Panc1 (cell line): ENCODE measurements around the gene IRX4. TPM values are rescaled to one million over a fixed set of nuclear protein-coding genes. Genes with fewer than 3 reads are reported as not detected.

Experiments
- ATAC-seq: fragments of 200-7000 bp; cut with Tn5 transposase; 2 replicates; pipeline ENCODE4 v1.9.1; 2020; ENCODE audit warnings: mild to moderate bottlenecking, moderate library complexity
- BruUV-seq: library from RNA; stranded (reverse); fragments of 400-500 nt; replicated peaks from 2 replicates; lab custom pipeline; 2021; lab: Mats Ljungman, UMichigan
- CTCF ChIA-PET: fragments of 300-600 bp; sonication (Branson Sonifier 250); formaldehyde crosslinking; loops from one replicate; lab custom pipeline; 2022; ENCODE audit warnings: antibody characterized with exemption; lab: Charles Lee
- POLR2A ChIA-PET: fragments of 300-600 bp; sonication (Branson Sonifier 250); formaldehyde crosslinking; loops from one replicate; lab custom pipeline; 2022; ENCODE audit warnings: antibody characterized with exemption; lab: Charles Lee
- DNase-seq: peaks from one replicate; pipeline ENCODE4 v3.0.0-alpha.2; 2010; ENCODE audit warnings: low read depth, low spot score
- H3K27ac ChIP-seq: 2 replicates; pipeline ENCODE4 v1.5.1; 2011; ENCODE audit warnings: mild to moderate bottlenecking, low read length, inconsistent platforms
- H3K27me3 ChIP-seq: fragments of 200-500 bp; sonication (Bioruptor generic); 2 replicates; pipeline ENCODE4 v1.6.0; 2014; ENCODE audit warnings: low read length, inconsistent platforms; ENCODE audit not compliant: control insufficient read depth, insufficient read depth
- H3K36me3 ChIP-seq: fragments of 200-500 bp; sonication (Bioruptor generic); 2 replicates; pipeline ENCODE4 v1.5.1; 2014; ENCODE audit warnings: inconsistent platforms, mild to moderate bottlenecking, low read length, moderate library complexity; ENCODE audit not compliant: control insufficient read depth, insufficient read depth
- H3K4me1 ChIP-seq: 2 replicates; pipeline ENCODE4 v1.5.1; 2011; ENCODE audit warnings: inconsistent platforms, mild to moderate bottlenecking, low read length, moderate library complexity; ENCODE audit not compliant: control insufficient read depth, insufficient read depth
- H3K4me3 ChIP-seq, 2 experiments: 2 replicates each; pipeline ENCODE4 v1.5.1; 2011 to 2012; ENCODE audit warnings: low read depth in 2 of 2, low read length in 2 of 2, mild to moderate bottlenecking in 2 of 2, inconsistent platforms in 1 of 2, moderate library complexity in 1 of 2
- H3K9me3 ChIP-seq: fragments of 200-500 bp; sonication (Bioruptor generic); 2 replicates; pipeline ENCODE4 v1.5.1; 2014; ENCODE audit warnings: low read depth, mild to moderate bottlenecking, inconsistent platforms, low read length, moderate library complexity; ENCODE audit not compliant: control insufficient read depth, insufficient read depth
- CTCF ChIP-seq: fragments of 450-650 bp; IDR thresholded peaks from 2 replicates; pipeline ENCODE4 v1.5.1; 2017; ENCODE audit warnings: mild to moderate bottlenecking
- POLR2AphosphoS5 ChIP-seq: IDR thresholded peaks from 2 replicates; pipeline ENCODE4 v1.6.1; 2012; ENCODE audit warnings: mild to moderate bottlenecking, low read depth, low read length, moderate library complexity
- REST ChIP-seq, 2 experiments: IDR thresholded peaks; 2 replicates each; pipeline ENCODE4 v1.6.1; 2011 to 2012; ENCODE audit warnings: low read depth in 2 of 2, control low read depth in 1 of 2, low read length in 1 of 2, mild to moderate bottlenecking in 1 of 2, moderate library complexity in 1 of 2; ENCODE audit not compliant: insufficient read depth in 1 of 2
- SIN3A ChIP-seq: IDR thresholded peaks from 2 replicates; pipeline ENCODE4 v1.6.1; 2012; ENCODE audit warnings: low read depth, mild to moderate bottlenecking, low read length, moderate library complexity, borderline replicate concordance; ENCODE audit not compliant: insufficient read depth
- TCF7L2 ChIP-seq: IDR thresholded peaks from 2 replicates; pipeline ENCODE4 v1.6.1; 2011; ENCODE audit warnings: mild to moderate bottlenecking, low read depth, low read length, inconsistent platforms
- in situ Hi-C: cut with HindIII; loops from 2 replicates; pipeline ENCODE4 v1.10.0; 2016; ENCODE audit warnings: low sequenced_read_pairs, low pct_unique_long_range_greater_than_20kb
- intact Hi-C: fragments of 100-400 bp; cut with micrococcal nuclease; formaldehyde crosslinking; loops from one replicate; pipeline ENCODE4 v1.10.0; 2022; ENCODE audit not compliant: unreplicated experiment
- total RNA-seq: library from RNA; stranded (reverse); gene quantifications from one replicate; pipeline ENCODE4 v1.2.1, GENCODE V29; 2021; ENCODE audit not compliant: unreplicated experiment

The IRX4 gene
- total RNA-seq, 1 experiment from 2014 or later: 0.18 TPM

GRCh38 chr5:1858436-1858835 lies 24.3 kb downstream of the IRX4 start:
- ChIA-PET CTCF (no interaction called here), POLR2A (no interaction called here)
- H3K9me3 ChIP-seq: no peaks in the 10 kb centered on the region
- intact Hi-C loops (no loop called here), in situ Hi-C loops (no loop called here)
- H3K27me3 ChIP-seq: no peaks in the 10 kb centered on the region; the same call in 1 of the 2 replicates
- no peaks in the 10 kb centered on the region for H3K36me3 ChIP-seq
- H3K4me1 ChIP-seq: no peaks in the 10 kb centered on the region
- no TSS peak for BruUV-seq
- H3K4me3 ChIP-seq: no peak overlapping the region
- TF ChIP-seq TCF7L2: no peak
- no peak overlapping the region for H3K27ac ChIP-seq
- ATAC-seq (no peak), DNase-seq (no peak)

GRCh38 chr5:1857256-1857600 lies 25.5 kb downstream of the IRX4 start:
- POLR2A ChIA-PET: no interaction called here
- BruUV-seq: no TSS peak
- in situ Hi-C loops (no loop called here), intact Hi-C loops (no loop called here)
- Histone ChIP-seq H3K27me3 (no peaks in the 10 kb centered on the region; the same call in 1 of the 2 replicates), H3K4me1 (no peaks in the 10 kb centered on the region), H3K36me3 (no peaks in the 10 kb centered on the region), H3K9me3 (no peaks in the 10 kb centered on the region), H3K27ac (no peak overlapping the region), H3K4me3 (no peak overlapping the region)
- DNase-seq (no peak), ATAC-seq (no peak)
- no peak for TF ChIP-seq REST (IDR thresholded peaks at IDR 0.05; ENCODE audit: insufficient read depth in 1 of 2, low read depth in 2 of 2, low read length in 1 of 2)
- no peak for TF ChIP-seq TCF7L2
- no peak for TF ChIP-seq CTCF
- TF ChIP-seq POLR2AphosphoS5: no peak
- no peak for TF ChIP-seq SIN3A
- CTCF ChIA-PET: no interaction called here

- BruUV-seq: no TSS peak
- Histone ChIP-seq H3K36me3 (no peaks in the 10 kb centered on the region), H3K9me3 (no peaks in the 10 kb centered on the region), H3K27me3 (no peaks in the 10 kb centered on the region; the same call in 1 of the 2 replicates), H3K4me3 (no peak overlapping the region), H3K27ac (no peak overlapping the region), H3K4me1 (no peaks in the 10 kb centered on the region)
- ATAC-seq (no peak), DNase-seq (no peak)
- ChIA-PET CTCF (no interaction called here), POLR2A (no interaction called here)
- in situ Hi-C loops (no loop called here), intact Hi-C loops (no loop called here)
- TF ChIP-seq POLR2AphosphoS5 (no peak), SIN3A (no peak), TCF7L2 (no peak), CTCF (no peak), REST (IDR thresholded peaks at IDR 0.05; ENCODE audit: insufficient read depth in 1 of 2, low read depth in 2 of 2, low read length in 1 of 2) (no peak)
These were observed 26.0 kb downstream of the IRX4 start for GRCh38 chr5:1856596-1857255.
